T-helper 2 cell treated with Interferon-gamma antibody and Interleukin-4, amounts not matched to agents 100 ng/mL and 5 ng/mL, for 36 hours (primary cell): Measurements from ENCODE around the gene RNF157. TPM values are rescaled to one million over a fixed set of nuclear protein-coding genes. Genes with fewer than 3 reads are reported as not detected.

Experiments
- intact Hi-C: fragments of 100-400 bp; cut with micrococcal nuclease; formaldehyde crosslinking; loops from one replicate; pipeline ENCODE4 v1.15.1; 2023
- total RNA-seq: library from RNA; stranded (reverse); gene quantifications from 2 replicates; pipeline ENCODE4 v1.2.3, GENCODE V29; 2022

The RNF157 gene
- total RNA-seq, 1 donor from 2014 or later, result 66.0 TPM

GRCh38 chr17:76103274-76104139, 136.8 kb downstream of the RNF157 start, which contains the start of gene EXOC7:
Gene EXOC7, minus strand, starts transcription at chr17:76103787. Its CDS starts 95 bp downstream, at chr17:76103692.
- intact Hi-C loops, result no loop called here

DNA sequence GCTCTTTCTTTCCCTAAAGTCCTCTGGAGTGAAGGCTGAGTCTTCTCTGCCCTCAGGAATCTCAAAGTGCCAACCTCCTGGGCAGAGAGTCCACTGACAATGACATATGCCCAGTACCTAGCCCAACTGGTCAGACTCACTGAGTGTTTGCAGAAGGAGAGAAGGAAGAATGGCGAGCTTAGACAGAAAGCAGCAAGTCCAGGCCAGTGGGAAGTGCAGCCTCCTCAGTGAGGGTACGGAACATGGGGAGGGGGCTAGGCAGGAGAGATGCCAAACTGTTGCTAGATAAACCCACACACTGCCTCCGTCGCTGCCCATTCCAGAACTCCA, 137.4 kb downstream of the RNF157 start:
- intact Hi-C loops, result no loop called here

DNA sequence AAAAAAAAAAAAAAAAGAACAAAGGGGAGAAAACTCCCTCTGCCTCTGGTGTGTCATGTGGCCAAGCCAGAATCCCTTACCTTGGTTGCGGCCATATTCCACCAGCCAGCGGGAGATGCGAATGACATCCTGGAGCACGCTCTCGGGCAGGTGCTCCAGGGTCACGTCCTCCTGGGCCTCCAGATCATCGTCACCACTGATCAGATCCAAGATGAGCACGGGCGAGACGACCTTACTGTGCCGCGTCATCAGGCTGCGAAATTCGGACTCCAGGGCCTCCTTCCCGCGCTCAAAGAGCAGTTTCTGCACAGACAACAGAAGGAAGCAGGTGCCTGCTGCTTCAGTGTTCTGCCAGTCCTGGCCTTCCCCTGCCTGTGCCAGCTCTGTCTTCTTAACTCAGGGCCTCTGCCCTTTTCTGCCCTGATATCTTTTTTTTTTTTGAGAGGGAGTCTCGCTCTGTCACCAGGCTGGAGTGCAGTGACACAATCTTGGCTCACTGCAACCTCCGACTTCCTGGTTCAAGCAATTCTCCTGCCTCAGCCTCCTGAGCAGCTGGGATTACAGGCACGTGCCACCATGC, 142.5 kb downstream of the RNF157 start:
- intact Hi-C loops, result no loop called here

- intact Hi-C loops, result no loop called here
Observed at GRCh38 chr17:76095943-76096342, 144.3 kb downstream of the RNF157 start.

GRCh38 chr17:76094046-76094445, 146.2 kb downstream of the RNF157 start:
- intact Hi-C loops, result no loop called here

DNA sequence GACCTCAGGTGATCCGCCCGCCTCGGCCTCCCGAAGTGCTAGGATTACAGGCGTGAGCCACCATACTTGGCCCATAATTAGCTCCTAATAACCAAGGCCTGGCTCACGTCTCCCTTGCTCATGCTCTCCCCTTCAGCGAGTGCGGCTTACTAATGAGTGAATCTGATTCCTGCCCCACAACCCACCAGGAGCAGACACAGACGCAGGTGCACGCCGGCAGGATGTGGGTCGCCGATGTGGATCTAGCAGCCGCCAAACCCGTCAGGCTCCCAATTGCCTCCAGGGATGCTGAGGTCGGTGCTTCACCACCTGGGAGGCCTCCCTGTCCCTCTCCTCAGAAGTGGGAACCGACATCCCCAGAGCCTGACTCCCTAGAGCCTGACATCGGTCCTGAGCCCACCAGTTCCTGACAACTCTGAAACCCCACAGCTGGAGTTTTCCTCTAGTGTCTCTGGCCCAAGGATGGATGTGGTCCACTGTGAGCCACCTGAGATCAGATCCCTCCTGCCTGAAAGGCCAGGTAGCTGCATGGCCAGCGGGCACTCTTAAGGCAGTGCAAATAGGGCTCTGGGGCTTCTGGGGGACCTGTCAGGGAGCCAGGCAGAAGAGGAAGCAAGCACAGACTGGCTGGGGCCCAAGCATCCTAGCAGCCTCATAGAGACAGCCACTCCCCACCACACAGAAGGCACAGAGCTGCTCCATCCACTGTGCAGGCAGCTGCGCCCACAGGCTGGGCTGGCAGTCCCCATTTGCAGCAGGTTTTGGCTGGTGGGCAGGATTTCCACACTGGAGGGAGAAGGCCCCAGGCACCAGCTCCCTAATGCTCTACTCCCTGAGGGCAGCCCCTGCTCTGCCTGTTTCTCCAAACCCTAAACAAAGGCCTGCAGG, 147.5 kb downstream of the RNF157 start:
- intact Hi-C loops, result no loop called here

Other genes with a start within 250 kb of the RNF157 start
- gene CDK3, start 239.6 kb downstream of the RNF157 start, total RNA-seq, result 6.7 and 9.8 TPM in 2 replicates
- 0.02 and 0.16 TPM in 2 replicates for gene EVPL, start 213.2 kb downstream of the RNF157 start, total RNA-seq
- gene SRP68, start 168.0 kb downstream of the RNF157 start, total RNA-seq, result 107 and 112 TPM in 2 replicates
- 0.11 and 0.39 TPM in 2 replicates for gene GALR2, start 165.7 kb downstream of the RNF157 start, total RNA-seq
- gene ZACN, start 161.3 kb downstream of the RNF157 start, total RNA-seq, result 0.18 and 0.43 TPM in 2 replicates
- gene EXOC7, start 136.7 kb downstream of the RNF157 start, total RNA-seq, result 132 and 137 TPM in 2 replicates
- gene FOXJ1, start 99.2 kb downstream of the RNF157 start, total RNA-seq, result 0.20 and 0.27 TPM in 2 replicates
- gene UBALD2, start 24.9 kb upstream of the RNF157 start, total RNA-seq, result 202 and 211 TPM in 2 replicates
- 3.2 and 3.7 TPM in 2 replicates for gene QRICH2, start 67.8 kb upstream of the RNF157 start, total RNA-seq
- gene PRPSAP1, start 113.4 kb upstream of the RNF157 start, total RNA-seq, result 53.3 and 59.5 TPM in 2 replicates
- 1.3 and 1.9 TPM in 2 replicates for gene SPHK1, start 144.1 kb upstream of the RNF157 start, total RNA-seq
- gene UBE2O, start 212.7 kb upstream of the RNF157 start, total RNA-seq, result 34.1 and 40.6 TPM in 2 replicates
- 0.32 TPM in 1 of 2 replicates, not detected in the other for gene AANAT, start 227.1 kb upstream of the RNF157 start, total RNA-seq